Measurements from ENCODE around the gene SPACDR.
"Not testable (repeated sequence)": the region's sequence is repeated elsewhere in the genome, so short reads cannot be mapped to it uniquely, and the experiment has no call there.

The SPACDR gene

GRCh38 chr7:100464210-100464660, at the start of gene SPACDR:
Gene SPACDR, minus strand, starts transcription at chr7:100464260. Its CDS starts 235 bp downstream, at chr7:100464025.
- no peak for DNase-seq

GRCh38 chr7:100513212-100513810, 49.3 kb upstream of the SPACDR start:
- DNase-seq, result no peak

GRCh38 chr7:100510437-100511239, 46.6 kb upstream of the SPACDR start:
- DNase-seq, result no peak

- no peak for DNase-seq
Observed at GRCh38 chr7:100509231-100509630, 45.2 kb upstream of the SPACDR start.

- DNase-seq, result no peak
Observed at GRCh38 chr7:100506356-100506923, 42.4 kb upstream of the SPACDR start.

GRCh38 chr7:100504887-100505611, 41.0 kb upstream of the SPACDR start:
- no peak for DNase-seq

GRCh38 chr7:100504031-100504430, 40.0 kb upstream of the SPACDR start:
- not testable (repeated sequence) for DNase-seq

- not testable (repeated sequence) for DNase-seq
Observed at GRCh38 chr7:100500743-100501142, 36.7 kb upstream of the SPACDR start.

GRCh38 chr7:100496509-100496908, 32.4 kb upstream of the SPACDR start:
- DNase-seq, result no peak

GRCh38 chr7:100493476-100494264, 29.6 kb upstream of the SPACDR start:
- no peak for DNase-seq

GRCh38 chr7:100492738-100493475, 28.8 kb upstream of the SPACDR start:
- DNase-seq, result no peak

GRCh38 chr7:100491192-100491578, 27.1 kb upstream of the SPACDR start:
- no peak for DNase-seq

GRCh38 chr7:100490483-100491191, 26.6 kb upstream of the SPACDR start:
- DNase-seq, result no peak

- peak; percentile 82 for DNase-seq
Observed at GRCh38 chr7:100489824-100490223, 25.8 kb upstream of the SPACDR start.

GRCh38 chr7:100489121-100489520, 25.1 kb upstream of the SPACDR start:
- DNase-seq, result no peak

- no peak for DNase-seq
Observed at GRCh38 chr7:100488333-100489095, 24.5 kb upstream of the SPACDR start.

GRCh38 chr7:100486753-100487446, 22.8 kb upstream of the SPACDR start:
- DNase-seq, result no peak

GRCh38 chr7:100486111-100486636, 22.1 kb upstream of the SPACDR start:
- DNase-seq, result no peak

GRCh38 chr7:100485471-100485876, 21.4 kb upstream of the SPACDR start:
- DNase-seq, result no peak

Measured in NCI-H510A treated with DMSO at 0.1 percent for 48 hours (cell line).